ENCODE measurements around the gene C5. TPM values are rescaled to one million over a fixed set of nuclear protein-coding genes. Genes with fewer than 3 reads are reported as not detected.

Gene C5
- total RNA-seq, 4 donors from 2014 or later: 0.20 to 3.4 (median 1.9) TPM

DNA sequence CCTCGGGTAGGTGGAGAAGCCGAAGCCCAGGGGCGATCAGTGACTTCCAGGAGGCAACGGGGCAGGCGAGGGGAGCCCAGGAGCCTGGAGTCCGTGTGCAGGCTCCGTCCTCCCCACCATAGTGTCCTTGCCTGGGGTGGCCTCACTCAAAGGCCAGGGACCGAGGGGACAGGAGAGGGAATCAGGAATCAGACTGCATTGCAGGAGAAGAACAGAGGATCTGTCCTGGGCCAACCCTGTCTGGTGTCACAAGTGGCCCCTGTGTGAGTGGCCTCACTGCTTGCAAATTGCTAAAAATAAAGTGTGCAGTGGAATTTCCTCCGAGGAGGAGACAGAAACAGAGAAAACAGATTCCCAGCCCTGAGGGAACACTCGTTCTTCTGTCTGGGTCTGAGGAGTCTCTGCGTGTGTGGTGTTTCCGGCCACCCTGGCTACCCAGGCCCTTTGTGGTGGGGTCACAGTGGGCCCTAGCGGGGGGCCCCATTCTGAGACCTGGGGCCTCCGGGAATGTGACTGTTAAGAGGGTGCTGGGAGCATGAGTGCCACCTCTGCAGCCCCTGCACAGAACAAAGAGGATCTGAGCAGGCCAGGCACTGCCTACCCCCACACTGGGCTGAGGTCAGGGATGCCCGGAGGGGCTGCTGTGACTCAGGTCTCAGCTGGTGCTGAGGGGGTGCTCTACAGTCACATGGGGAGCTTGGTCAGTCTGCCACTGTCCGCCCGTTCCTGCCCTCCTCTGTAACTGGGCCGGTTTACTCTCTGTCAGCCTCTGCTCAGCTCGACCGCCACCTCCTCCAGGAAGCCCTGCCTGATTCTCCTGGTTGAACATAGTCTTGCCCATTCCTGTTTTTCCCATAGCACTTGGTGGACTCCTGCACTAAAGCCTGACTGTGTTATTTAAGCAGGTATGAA is 130.9 kb downstream of the C5 start:
- Histone ChIP-seq H3K4me1 (peaks cover 6 to 25% (median 10%) of the 10 kb centered on the region in 4 donors), H3K36me3 (no peaks in the 10 kb centered on the region), H3K9me3 (no peaks in the 10 kb centered on the region), H3K27ac (peak overlapping the region; percentile 63 to 75 (median 69)), H3K27me3 (no peaks in the 10 kb centered on the region), H3K4me3 (no peak overlapping the region)
- no peak for TF ChIP-seq POLR2AphosphoS5 (IDR thresholded peaks at IDR 0.05)
- TF ChIP-seq, protein P1, sequence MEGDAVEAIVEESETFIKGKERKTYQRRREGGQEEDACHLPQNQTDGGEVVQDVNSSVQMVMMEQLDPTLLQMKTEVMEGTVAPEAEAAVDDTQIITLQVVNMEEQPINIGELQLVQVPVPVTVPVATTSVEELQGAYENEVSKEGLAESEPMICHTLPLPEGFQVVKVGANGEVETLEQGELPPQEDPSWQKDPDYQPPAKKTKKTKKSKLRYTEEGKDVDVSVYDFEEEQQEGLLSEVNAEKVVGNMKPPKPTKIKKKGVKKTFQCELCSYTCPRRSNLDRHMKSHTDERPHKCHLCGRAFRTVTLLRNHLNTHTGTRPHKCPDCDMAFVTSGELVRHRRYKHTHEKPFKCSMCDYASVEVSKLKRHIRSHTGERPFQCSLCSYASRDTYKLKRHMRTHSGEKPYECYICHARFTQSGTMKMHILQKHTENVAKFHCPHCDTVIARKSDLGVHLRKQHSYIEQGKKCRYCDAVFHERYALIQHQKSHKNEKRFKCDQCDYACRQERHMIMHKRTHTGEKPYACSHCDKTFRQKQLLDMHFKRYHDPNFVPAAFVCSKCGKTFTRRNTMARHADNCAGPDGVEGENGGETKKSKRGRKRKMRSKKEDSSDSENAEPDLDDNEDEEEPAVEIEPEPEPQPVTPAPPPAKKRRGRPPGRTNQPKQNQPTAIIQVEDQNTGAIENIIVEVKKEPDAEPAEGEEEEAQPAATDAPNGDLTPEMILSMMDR (IDR thresholded peaks at IDR 0.05): no peak
- no peak for TF ChIP-seq POLR2A (IDR thresholded peaks at IDR 0.05)
- no peak for TF ChIP-seq EP300 (IDR thresholded peaks at IDR 0.05; ENCODE audit: low read depth)
- intact Hi-C loops (cut with DNase I; ENCODE audit: low total_unique reads) (no loop called here), in situ Hi-C loops (cut with MboI; ENCODE audit: low pct_ligation_motif_present in 1 of 4, low pct_unique_long_range_greater_than_20kb in 1 of 4, low sequenced_read_pairs in 3 of 4) (no loop called here)
- no peak for DNase-seq
- WGBS, 2 donors (ENCODE audit: low coverage in 1 of 2): 50 to 80% methylated on average over 2 to 19 of the region's 20 CpGs

DNA sequence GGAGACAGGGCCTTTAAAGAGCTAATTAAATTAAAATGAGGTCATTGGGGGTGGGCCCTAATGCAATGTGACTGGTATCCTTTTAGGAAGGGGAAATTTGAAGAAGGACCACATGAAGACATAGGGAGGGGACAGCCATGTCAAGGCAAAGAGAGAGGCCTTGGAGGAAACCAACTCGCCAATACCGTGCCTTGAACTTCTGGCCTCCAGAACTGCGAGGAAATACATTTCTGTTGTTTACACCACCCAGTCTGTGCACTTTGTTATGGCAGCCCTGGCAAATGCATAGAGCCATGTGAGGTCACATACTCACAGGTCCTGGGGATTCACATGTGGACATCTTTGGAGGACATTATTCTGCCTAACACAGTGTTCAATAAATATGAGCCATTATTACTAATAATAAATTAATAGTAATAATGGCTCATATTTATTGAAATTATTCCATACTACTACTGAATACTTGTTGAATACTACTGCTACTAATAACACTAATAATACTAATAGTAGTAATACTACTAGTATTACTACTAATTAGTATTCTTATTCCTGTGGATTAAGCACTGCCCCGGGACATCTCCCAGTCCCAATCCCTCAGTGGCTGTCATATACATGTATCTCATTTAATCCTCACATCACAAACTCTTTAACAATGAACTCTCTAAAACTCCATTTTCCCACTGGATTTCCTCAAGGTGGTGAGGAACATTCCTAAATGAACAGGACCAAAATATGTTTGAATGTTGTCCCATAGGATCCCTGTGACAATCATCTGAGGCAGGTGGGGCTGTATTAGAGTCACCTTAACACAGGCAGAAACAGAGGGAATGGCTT is 131.9 kb downstream of the C5 start:
- Histone ChIP-seq H3K27me3 (no peaks in the 10 kb centered on the region), H3K4me3 (no peak overlapping the region), H3K36me3 (no peaks in the 10 kb centered on the region), H3K4me1 (peaks cover 6 to 25% (median 10%) of the 10 kb centered on the region in 4 donors), H3K27ac (peak overlapping the region; percentile 63 to 75 (median 69)), H3K9me3 (no peaks in the 10 kb centered on the region)
- TF ChIP-seq POLR2A (IDR thresholded peaks at IDR 0.05) (no peak), EP300 (IDR thresholded peaks at IDR 0.05; ENCODE audit: low read depth) (no peak), POLR2AphosphoS5 (IDR thresholded peaks at IDR 0.05) (no peak)
- TF ChIP-seq, protein P1 (IDR thresholded peaks at IDR 0.05): no peak
- intact Hi-C loops (cut with DNase I; ENCODE audit: low total_unique reads) (no loop called here), in situ Hi-C loops (cut with MboI; ENCODE audit: low pct_ligation_motif_present in 1 of 4, low pct_unique_long_range_greater_than_20kb in 1 of 4, low sequenced_read_pairs in 3 of 4) (no loop called here)
- WGBS, 2 donors (ENCODE audit: low coverage in 1 of 2): 88 to 100% methylated on average over 3 to 4 of the region's 4 CpGs
- no peak for DNase-seq

DNA sequence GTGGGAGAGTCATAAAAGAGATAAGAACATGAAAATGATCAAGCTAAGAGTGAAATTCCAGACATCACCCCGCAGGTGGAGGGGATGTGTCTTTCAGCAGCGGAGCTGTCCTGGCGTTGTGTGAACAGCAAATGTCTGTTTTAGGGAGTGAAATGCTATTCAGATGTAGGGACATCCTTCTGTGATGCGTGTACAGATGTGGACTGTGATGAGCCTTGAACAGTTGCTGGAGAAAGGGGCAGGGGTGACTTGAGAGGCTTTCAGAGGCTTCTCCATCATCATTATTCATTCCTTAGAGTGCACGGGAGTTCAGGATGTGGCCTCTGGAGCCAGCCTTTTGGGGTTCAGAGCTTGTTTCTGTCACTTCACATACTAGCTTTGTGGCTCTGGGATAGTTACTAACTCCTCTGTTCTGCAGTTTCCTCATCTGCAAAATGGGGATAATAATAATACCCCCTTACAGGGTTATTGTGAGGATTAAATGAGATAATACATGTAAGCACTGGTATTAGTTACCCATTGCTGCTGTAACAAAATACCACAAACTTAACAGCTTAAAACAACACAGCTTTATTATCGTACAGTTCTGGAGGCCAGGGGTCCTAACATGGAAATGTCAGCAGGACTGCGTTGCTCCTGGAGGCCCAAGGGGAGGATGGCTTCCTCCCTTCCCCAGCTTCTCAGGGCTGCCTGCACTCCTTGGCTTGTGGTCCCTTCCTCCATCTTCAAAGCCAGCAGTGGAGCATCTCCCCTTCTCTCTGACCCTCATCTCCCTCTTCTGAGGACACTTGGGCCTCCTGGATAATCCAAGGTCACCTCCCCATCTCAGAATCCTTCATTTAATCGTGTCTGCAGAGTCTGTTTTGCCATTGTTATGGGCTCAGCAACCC is 132.8 kb downstream of the C5 start:
- Histone ChIP-seq H3K4me3 (no peak overlapping the region), H3K9me3 (no peaks in the 10 kb centered on the region), H3K4me1 (peaks cover 6 to 25% (median 10%) of the 10 kb centered on the region in 4 donors), H3K27ac (peak overlapping the region in 3 of 4 donors; percentile 49 to 61 (median 51)), H3K27me3 (no peaks in the 10 kb centered on the region), H3K36me3 (no peaks in the 10 kb centered on the region)
- in situ Hi-C loops (cut with MboI; ENCODE audit: low pct_ligation_motif_present in 1 of 4, low pct_unique_long_range_greater_than_20kb in 1 of 4, low sequenced_read_pairs in 3 of 4): no loop called here
- intact Hi-C loops (cut with DNase I; ENCODE audit: low total_unique reads): no loop called here
- WGBS, 2 donors (ENCODE audit: low coverage in 1 of 2): 87% methylated on average over 3 to 8 of the region's 8 CpGs
- TF ChIP-seq EP300 (IDR thresholded peaks at IDR 0.05; ENCODE audit: low read depth) (no peak), POLR2AphosphoS5 (IDR thresholded peaks at IDR 0.05) (no peak), POLR2A (IDR thresholded peaks at IDR 0.05) (no peak)
- TF ChIP-seq, protein P1 (IDR thresholded peaks at IDR 0.05): no peak
- no peak for DNase-seq

All from transverse colon (tissue), 4 donors.